HG03354 (cell line): ENCODE results near the gene ZNF536.

ENCODE experiments used
- ATAC-seq: cut with Tn5 transposase; IDR thresholded peaks from one replicate; pipeline ENCODE4 v1.9.1; 2021; ENCODE audit warnings: mild to moderate bottlenecking; ENCODE audit not compliant: unreplicated experiment, poor library complexity, severe bottlenecking

The ZNF536 gene

DNA sequence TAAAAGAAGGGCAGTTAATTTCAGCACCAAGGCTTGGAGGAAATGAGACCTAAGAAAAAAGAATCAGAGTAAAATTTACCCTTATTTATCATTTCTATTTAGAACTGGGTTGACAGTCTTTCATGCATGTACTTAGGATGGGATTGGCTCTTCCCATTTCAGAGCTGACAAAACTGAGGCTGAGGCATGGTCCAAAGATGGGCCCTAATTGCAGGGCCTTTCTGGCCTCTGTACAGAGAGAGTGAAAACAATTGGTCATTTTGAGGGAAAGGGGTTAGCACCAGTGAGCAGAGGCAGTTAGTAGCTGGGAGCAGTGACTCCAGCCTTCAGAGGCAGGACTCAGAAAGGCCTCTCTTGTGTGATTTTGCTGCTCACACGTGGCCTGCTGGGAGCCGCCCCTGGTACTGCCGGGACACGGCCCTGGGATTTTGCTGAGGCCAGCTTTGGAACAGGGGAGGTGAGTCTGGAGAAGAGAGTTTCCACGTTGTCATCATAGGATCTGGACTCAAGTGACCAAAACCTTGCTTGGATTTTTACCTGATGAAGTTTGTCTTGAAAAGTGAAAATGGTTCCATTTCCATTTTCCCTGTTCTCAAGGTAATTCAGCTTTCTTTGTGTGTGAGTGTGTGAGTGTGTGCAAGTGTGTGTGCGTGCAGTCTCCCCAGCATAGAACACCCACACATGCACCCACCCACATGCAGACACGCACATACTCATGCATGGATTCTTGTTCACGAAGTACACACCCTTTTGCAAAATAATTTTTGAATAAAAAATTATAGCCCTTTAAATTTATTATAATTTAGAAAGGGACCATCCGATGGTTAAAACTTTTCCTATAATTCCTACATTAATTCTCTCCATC lies at the start of gene ZNF536:
ZNF536 (plus strand) TSS at position 425 of the 865 bp plus-strand sequence. CDS start 71,179 bp downstream, outside the sequence.
- ATAC-seq: no peak

- ATAC-seq: no peak
These were observed 49.4 kb upstream of the ZNF536 start for GRCh38 chr19:30322641-30323320.

DNA sequence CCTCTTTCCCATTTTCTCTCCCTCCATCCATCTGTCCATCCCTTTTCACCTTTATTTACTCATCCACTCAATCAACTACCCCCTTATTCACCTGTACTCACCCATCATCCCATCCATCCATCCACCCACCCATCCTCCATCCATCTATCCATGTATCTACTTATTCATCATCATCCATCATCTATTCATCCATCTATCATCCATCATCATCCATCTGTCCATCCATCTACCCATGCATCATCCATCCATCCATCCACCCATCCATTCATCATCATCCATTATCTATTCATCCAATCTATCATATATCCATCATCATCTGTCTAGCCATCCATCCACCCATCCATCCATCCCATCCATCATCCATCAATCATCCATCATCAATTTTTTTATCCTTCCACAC lies 48.3 kb upstream of the ZNF536 start:
- ATAC-seq: no peak

DNA sequence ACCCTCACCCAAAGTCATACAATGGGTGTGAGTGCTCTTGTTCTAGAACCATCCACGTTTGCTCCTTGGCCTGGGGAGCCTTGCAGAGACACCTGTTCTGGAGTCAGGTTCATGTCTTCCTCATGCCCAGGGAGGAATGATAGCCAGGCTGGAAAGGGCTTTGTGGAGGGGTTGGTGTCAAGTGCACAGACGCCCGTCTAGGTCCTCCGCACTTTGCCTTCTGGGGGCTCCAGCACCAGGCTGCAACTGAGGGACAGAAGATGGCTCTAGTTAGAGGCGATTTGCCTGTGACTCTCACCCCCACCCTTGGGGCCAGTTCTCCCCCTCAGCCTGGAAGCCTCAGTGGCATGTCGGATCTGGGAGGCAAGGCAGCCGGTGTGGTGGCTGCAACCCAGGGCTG lies 47.2 kb upstream of the ZNF536 start:
- no peak for ATAC-seq

DNA sequence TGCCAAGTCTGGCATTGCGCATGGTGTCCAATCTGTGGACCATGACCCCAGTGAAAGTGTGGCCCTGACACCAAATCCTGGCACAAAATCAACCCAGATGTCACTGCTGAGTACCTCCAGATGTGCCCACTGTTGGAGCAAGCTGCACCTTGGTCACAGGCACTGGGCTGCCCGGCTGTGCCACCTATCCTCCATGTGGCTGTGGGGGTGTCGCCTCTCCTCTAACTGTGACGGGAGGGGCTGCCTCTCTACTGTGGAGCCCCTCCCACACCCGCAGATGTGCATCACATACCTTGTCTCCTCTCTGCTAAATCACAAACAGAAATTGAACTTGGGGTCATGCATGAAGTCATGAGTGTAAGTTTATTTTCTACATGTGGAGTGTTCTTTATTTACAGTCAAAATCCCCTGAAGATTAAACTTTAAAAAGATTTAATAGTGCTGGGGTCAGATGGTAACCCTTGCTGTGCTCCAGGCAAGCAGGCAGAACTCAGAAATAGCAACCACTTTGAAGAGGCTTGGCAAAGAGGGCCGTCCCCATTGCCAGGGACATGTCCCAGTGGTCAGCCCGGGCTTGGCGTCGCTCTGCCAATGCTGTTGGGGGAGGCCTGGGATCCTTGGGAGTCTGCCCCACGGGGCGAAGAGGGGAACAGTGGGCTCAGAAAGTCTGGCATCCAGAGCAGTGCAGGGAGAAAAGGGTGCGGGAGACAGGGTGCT lies 46.4 kb upstream of the ZNF536 start:
- ATAC-seq: no peak

DNA sequence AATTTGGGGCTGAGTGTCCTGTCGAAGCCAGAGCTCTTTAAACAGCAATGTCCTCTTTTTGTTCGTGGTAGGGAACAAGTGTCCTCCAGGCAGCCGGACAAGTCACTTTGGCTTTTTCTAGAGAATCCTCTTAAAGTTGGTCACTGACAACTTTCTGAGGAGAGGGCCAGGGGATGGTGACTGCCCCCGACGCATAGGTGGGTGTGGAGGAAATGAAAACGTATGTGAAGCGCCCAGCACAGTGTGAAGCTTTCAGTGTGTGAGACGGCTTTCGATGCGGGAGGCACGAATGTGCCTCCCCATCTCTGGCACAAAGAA lies 45.8 kb upstream of the ZNF536 start:
- ATAC-seq: no peak

DNA sequence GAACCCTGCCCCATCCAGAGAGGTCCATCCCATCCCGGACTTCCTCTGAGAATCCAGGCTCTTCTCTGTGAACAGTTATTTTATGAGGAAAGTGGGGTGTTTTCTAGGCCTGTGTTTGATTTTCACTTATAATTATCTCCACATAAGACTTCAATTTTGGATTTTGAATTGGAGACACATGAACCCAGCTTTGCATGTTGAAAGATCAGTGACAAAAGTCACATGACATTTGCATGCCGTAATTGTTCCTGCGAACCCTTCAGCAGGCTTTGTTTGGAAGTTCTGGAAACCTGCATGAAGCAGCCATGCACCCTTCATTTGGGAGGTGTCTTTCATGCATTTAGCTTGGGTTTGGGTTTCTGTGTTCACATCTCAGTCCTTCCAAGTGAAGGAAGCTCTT lies 44.9 kb upstream of the ZNF536 start:
- no peak for ATAC-seq

DNA sequence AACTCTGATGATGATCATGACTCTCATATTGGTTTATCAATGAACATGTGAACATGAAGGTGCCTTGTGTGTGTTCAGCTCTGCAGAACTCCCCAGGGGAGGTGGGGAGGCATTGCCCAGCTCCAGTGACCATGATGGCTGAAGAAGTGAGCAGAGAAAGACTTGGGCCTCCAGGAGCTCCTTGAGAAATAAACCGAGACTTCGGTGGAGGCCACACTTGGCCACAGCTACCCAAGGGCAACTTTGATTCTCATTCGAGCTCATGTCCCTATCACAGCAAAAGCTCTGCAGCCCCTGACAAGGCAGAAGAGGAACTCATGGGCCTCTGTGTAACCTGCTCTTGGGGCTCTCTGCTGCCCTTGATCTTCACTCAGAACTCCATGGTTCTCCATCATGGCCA lies 44.1 kb upstream of the ZNF536 start:
- ATAC-seq: no peak

DNA sequence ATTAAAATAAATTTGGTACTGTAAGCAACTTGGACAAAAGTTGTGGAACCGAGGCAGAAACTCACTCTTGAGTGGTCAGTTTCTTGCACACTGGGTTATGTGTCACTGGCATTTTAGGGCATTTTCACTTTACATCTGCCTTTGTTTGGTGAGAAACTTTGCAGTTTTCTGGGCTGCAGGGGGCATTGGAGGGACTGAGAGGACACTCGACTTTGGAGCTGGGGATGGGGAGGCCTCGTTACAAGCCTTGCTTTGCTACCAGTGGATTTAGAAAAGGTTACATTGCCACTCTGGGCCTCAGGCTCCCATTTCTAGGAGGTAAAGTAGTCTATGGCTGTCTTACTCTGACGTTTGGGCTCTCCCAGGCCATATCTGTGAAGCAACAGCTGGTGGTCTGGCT lies 41.9 kb upstream of the ZNF536 start:
- no peak for ATAC-seq

GRCh38 chr19:30332445-30333234 lies 39.5 kb upstream of the ZNF536 start:
- ATAC-seq: no peak

- ATAC-seq: no peak
These were observed 38.7 kb upstream of the ZNF536 start for GRCh38 chr19:30333291-30334065.

DNA sequence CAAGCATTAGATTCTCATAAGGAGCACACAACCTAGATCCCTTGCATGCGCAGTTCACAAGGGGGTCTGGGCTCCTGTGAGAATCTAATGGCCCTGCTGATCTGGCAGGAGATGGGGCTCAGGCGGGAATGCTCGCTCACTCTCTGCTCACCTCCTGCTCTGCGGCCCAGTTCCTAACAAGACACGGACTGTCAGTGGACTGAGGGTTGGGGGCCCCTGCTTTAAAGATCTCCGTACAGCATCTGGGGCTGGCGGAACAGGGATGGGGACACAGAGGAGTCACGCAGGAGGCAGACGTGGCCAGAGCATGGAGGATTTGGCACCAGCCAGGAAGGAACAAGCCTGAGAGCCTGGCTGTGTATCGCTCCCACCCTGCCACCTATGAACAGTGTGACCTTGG lies 37.3 kb upstream of the ZNF536 start:
- ATAC-seq: no peak

DNA sequence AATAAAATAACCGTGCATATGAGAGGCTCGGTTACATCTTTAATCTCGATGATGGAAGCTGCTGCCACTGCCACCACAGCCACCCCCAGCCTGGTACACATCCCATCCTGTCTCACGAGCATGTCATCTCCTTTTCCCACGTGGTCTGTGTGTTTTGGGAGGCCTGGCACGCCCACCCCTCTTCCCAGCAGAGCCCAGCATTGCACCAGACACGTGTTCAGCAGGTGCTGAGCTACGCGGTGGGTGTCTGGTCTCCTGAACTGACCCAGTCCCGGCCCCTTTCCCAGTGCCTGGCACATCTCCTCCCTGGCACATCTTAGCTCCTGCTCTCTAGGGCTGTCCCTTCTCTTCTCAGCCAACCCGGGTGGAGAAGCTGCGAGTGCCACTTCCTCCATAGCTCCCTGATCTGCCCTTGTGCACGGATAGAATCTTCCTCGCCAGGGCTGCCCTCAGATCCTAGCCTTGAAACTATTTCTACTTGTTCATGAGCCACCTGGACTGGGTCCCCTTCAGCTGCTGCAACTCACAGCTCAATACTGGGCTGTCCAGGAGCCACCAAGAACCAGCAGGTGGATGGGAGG lies 36.8 kb upstream of the ZNF536 start:
- ATAC-seq: no peak

DNA sequence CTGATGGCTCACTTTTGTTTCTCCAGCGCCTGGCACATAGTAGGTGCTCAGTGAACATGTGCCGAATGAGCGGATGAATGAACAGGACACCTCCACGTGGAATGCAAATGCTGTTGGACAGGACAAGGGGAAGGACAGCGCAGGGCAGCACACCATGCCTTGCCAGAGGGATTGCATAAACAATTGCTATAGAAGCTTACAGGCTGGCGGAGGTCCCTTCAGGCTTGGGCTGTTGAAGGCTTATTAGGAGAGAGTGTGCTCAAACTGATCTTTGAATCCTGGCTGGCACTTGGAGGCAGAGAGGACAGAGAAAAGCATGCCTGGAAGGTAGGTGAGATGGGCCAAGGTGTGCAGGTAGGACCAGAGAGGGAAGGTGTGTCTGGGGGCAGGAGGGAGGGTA lies 35.9 kb upstream of the ZNF536 start:
- ATAC-seq: no peak

DNA sequence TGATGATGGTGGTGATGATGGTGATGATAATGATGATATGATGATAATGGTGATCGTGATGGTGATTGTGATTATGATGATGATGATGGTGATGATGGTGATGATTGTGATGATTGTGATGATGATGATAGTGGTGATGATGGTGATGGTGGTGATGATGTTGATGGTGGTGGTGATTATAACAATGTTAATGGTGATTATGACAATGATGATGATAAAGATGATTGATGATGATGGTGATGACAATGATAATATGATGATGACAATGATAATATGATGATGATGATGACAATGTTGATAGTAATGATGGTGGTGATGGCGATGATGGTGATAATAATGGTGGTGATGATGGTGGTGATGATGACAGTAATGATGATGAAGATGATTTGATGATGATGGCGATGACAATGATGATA lies 34.1 kb upstream of the ZNF536 start:
- ATAC-seq: no peak

DNA sequence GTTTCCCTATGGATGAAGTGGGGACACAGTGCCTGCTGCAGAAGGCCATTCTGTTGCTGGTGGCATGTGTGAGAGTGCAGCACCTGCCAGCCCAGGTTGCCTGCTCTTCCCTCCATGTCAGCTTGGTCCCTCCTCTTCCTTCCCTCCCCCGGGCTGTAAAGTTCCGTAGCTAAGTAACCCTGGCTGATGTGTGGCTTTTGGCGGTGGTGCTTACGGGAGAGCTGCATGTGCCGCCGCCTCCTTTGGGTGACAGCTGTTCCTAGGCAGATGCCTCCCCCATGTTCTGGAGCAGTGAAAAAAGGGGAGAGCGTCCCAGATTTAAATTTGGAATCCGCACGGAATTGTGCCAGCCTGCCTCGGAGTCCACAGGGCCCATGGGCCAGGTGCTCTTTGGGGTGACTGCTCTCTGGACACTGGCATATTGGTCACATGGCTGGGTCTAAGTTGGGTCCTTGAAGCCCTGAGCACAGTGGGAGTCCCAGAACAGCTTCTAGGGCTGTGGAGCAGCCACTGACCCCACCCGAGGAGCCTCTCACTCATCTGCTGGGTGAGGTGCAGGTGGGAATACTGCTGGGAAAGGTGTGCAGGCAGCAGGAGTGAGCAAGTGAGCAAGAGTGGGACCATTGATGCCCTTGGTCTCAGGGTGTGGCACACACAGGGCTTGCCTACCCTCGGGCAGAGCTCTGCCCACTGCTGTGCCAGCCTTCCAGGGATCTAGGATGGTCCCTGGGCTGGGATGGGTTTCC lies 33.1 kb upstream of the ZNF536 start:
- ATAC-seq: no peak

DNA sequence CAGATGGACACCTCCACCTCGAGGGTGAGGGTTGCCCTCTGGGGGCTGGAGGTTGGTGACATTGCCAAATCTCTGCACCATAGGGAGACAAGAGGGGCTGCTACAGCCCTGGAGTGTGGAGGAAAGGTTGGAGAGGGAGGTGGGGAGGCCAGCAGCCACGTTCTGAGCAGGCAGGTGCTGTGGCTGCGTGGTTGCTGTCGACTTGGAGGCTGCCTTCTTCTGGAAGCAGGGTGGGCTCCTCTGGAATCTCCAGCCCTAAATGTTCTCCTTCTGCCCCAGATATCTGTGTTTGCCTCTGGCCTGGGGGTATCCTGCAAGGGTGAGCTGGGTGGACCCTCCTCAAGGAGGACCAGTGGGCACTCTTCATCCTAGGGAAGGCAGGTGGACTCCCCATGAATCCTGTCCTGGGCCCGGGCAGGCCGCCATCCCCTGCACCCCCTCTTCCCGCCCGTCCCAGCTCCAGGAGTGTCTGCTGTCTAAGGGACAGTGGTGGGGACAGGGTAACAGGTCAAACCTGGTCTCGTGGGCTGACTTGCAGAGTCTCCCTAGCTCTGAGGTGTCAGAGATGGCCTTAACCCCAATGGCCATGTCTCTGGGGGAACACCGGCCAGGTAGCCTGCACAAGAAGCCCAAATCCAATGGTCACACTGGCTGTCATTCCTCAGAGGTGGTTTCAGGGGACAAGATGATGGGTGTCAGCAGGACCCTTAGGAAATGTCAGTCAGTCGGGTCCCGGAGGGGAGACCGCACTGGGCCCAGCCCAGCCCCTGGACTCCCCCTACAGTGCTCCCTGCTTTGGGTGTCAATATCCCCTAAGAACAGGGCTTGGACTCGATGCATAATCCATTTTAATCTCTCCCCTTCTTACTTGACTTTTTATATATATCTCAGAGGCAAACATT lies 32.3 kb upstream of the ZNF536 start:
- ATAC-seq: no peak
